ENCODE measurements around the gene PNRC2. TPM values are rescaled to one million over a fixed set of nuclear protein-coding genes. Genes with fewer than 3 reads are reported as not detected.
"Not testable (repeated sequence)": the region's sequence is repeated elsewhere in the genome, so short reads cannot be mapped to it uniquely, and the experiment has no call there.

Gene PNRC2
- total RNA-seq, 3 donors from 2014 or later = 116 to 137 (median 121) TPM

DNA sequence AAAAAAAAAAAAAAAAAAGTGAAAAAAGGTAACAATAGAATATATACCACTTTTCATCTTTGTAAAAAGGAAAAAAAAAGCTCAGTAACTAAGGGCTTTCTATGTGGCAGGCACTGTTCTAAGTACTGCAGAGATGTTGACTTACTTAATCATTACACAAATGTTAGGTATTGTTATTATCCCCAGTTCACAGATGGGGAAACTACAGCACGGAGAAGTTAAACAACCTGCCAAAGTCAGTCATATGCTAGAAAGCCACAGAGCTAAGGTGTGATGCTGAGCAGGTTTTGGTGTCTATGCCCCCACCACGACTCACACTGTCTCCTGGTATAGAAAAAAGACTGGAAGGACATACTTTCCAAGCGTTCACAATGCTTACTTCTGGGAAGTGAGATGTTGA lies 6.6 kb upstream of the PNRC2 start:
- DNase-seq (no peak), ATAC-seq (no peak)
- Histone ChIP-seq H3K4me1 (ENCODE audit: low read depth) (peaks cover 4% of the 10 kb centered on the region), H3K36me3 (ENCODE audit: low read depth) (no peaks in the 10 kb centered on the region), H3K4me3 (no peak overlapping the region), H3K9me3 (no peaks in the 10 kb centered on the region)
- intact Hi-C loops (cut with DNase I, micrococcal nuclease) = no loop called here
- TF ChIP-seq, protein P1, sequence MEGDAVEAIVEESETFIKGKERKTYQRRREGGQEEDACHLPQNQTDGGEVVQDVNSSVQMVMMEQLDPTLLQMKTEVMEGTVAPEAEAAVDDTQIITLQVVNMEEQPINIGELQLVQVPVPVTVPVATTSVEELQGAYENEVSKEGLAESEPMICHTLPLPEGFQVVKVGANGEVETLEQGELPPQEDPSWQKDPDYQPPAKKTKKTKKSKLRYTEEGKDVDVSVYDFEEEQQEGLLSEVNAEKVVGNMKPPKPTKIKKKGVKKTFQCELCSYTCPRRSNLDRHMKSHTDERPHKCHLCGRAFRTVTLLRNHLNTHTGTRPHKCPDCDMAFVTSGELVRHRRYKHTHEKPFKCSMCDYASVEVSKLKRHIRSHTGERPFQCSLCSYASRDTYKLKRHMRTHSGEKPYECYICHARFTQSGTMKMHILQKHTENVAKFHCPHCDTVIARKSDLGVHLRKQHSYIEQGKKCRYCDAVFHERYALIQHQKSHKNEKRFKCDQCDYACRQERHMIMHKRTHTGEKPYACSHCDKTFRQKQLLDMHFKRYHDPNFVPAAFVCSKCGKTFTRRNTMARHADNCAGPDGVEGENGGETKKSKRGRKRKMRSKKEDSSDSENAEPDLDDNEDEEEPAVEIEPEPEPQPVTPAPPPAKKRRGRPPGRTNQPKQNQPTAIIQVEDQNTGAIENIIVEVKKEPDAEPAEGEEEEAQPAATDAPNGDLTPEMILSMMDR (IDR thresholded peaks at IDR 0.05) = no peak

DNA sequence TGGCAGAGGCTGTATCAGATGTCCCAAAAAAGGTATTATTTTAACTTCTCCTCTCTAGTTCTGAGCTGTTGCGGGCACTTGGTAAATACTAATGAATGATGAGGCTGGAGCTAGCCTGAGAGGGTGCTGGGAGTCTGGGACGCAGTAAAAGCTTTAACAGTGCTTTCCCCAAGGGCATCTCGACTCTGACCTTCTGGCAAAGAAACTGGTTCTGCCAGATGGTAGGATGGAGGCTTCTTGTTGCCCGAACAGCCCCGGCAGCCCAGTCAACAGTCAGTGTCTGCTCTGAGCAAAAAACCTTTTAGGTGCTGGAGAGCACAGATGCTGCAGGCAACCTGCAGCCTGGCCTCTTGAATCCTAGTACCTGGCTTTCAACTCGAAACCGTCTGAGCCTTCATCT lies 2.5 kb upstream of the PNRC2 start:
- Histone ChIP-seq H3K4me3 (no peak overlapping the region), H3K9me3 (no peaks in the 10 kb centered on the region), H3K4me1 (ENCODE audit: low read depth) (peaks cover 15% of the 10 kb centered on the region), H3K36me3 (ENCODE audit: low read depth) (no peaks in the 10 kb centered on the region)
- TF ChIP-seq, protein P1 (IDR thresholded peaks at IDR 0.05) = no peak
- intact Hi-C loops (cut with DNase I, micrococcal nuclease) = loop anchor here in 1 of 2 donors (5.0 kb wide), 1 partner anchor 65 kb away; no protein-coding TSS in a partner anchor
- ATAC-seq (peak; percentile 13), DNase-seq (peak in 2 of 3 donors; percentile 60 to 81)

DNA sequence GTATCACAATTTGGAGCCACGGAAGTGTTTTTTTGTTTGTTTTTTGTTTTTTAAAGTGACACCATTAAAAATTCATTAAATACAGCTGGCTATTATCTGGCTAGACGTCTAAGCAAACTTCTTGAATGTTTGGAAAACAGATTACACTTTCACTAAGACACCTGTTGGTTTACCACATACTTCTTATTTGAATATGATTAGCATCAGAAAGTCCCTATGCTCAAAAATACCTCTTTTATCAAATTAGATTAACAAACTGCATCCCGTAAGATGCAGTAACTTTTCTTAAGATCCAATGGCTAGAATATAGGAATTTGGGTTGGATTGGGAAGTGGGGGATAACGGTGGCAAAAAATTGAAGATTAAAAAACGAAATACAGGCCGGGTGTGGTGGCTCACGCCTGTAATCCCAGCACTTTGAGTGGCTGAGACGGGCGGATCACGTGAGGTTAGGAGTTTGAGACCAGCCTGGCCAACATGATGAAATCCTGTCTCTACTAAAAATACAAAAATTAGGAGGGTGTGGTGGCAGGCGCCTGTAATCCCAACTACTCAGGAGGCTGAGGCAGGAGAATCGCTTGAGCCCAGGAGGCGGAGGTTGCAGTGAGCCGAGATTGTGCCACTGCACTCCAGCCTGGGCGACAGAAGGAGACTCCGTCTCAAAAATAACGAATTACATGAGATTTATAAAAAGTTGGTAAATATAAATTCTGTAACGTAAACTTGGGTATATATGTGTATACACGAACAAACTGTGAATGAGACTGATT lies 1.4 kb upstream of the PNRC2 start:
- H3K9me3 ChIP-seq; H3K4me3 ChIP-seq; H3K36me3 ChIP-seq (ENCODE audit: low read depth); ATAC-seq: not testable (repeated sequence)
- H3K4me1 ChIP-seq (ENCODE audit: low read depth) = peaks cover 18% of the 10 kb centered on the region
- intact Hi-C loops (cut with DNase I, micrococcal nuclease) = loop anchor here in 1 of 2 donors (5.0 kb wide), 1 partner anchor 64 kb away; no protein-coding TSS in a partner anchor
- DNase-seq = peak in 1 of 3 donors; percentile 32

DNA sequence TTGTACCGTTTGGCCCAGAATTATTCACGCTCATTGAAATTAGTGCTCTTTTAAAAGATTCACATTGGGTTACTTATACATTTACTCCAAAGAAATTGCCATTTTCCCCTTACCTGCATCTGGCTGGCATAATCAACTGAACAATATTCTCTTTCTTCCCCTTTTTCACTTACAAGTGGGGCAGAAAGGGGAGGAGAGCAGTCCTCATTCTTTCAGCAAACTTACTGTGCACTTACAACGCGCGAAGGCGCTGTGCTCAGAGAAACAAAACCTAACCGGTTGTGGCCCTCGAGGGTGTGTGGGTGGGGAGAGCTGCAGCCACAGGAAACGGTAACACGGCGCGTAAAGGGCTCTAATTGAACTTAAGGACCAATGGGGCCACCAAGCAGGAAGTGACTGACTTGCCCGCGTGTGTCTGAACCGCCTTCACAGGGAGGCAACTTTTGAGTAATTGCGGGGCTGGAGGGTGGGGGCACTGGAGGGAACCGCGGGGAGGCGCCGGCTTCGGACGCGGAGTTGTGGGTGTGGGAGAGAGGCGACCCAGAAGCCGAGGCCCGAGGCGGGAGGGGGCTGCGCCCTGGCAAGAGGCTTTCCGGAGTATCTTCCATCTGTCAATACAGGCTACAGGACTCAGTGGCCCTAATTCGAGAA lies 693 bp upstream of the PNRC2 start:
- peak; percentile 89 to 94 (median 92) for DNase-seq
- TF ChIP-seq, protein P1 (IDR thresholded peaks at IDR 0.05) = no peak
- no peaks in the 10 kb centered on the region for H3K36me3 ChIP-seq (ENCODE audit: low read depth)
- H3K4me1 ChIP-seq (ENCODE audit: low read depth) = peaks cover 21% of the 10 kb centered on the region
- intact Hi-C loops (cut with DNase I, micrococcal nuclease) = loop anchor here in 1 of 2 donors (5.0 kb wide), 1 partner anchor 63 kb away; no protein-coding TSS in a partner anchor
- H3K9me3 ChIP-seq = no peaks in the 10 kb centered on the region
- ATAC-seq = peak; percentile 86
- peak overlapping the region; percentile 83 for H3K4me3 ChIP-seq

DNA sequence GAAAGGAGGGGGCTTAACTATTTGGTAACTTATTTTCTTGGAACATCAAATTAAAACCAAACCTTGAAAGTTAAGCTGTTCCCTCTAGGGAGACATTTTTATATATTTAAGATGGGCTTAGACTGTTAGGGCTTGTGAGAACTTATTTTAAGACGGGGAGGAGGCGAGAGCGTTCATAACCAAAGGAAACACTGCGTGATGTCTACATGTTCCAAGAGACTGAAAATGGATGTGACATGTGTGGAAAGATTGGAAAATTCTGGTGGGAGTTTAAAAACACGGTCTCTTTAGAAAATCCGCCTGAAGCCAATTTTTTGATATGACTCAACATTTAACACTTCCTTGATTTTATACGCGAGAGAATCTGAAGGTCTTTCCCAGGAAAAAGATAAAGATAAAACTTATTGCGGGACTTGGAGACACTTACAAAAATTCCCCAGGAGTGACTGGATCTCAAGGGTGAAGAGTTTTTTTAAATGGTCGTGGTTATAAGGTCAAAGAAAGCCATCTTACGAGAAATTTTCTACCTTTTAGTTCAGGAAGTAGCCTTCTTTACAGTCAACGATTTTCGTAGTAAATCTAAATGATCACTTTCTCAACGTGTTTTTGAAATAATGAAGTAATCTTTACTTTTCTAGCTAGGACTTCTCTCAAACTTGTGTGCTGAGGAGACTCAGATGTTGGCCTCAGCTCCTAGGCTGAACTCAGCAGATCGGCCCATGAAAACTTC lies 828 bp downstream of the PNRC2 start:
- Histone ChIP-seq H3K36me3 (ENCODE audit: low read depth) (no peaks in the 10 kb centered on the region), H3K4me1 (ENCODE audit: low read depth) (peaks cover 21% of the 10 kb centered on the region), H3K9me3 (no peaks in the 10 kb centered on the region), H3K4me3 (peak overlapping the region; percentile 83)
- TF ChIP-seq, protein P1 (IDR thresholded peaks at IDR 0.05) = no peak
- no peak for DNase-seq
- ATAC-seq = no peak
- intact Hi-C loops (cut with DNase I, micrococcal nuclease) = no loop called here

Data from mucosa of descending colon (tissue), 3 donors.